GM19438 (cell line): Measurements from ENCODE around the gene UNKL.

Experiments used
- ATAC-seq: cut with Tn5 transposase; IDR thresholded peaks from one replicate; pipeline ENCODE4 v1.9.1; 2021; ENCODE audit warnings: low read depth; ENCODE audit not compliant: unreplicated experiment

UNKL gene

GRCh38 chr16:1356061-1356900 is 58.2 kb downstream of the UNKL start:
- no peak for ATAC-seq

- no peak for ATAC-seq
These were observed 58.9 kb downstream of the UNKL start for GRCh38 chr16:1355591-1355990.

GRCh38 chr16:1354815-1355540 is 59.5 kb downstream of the UNKL start:
- ATAC-seq = no peak

- ATAC-seq = peak; percentile 71
These were observed 62.7 kb downstream of the UNKL start, which contains the start of the genes GNPTG and TSR3 for GRCh38 chr16:1351582-1352362. Gene GNPTG, plus strand, starts transcription at chr16:1351931. Its CDS starts 35 bp downstream, at chr16:1351966. Gene TSR3, minus strand, starts transcription at chr16:1351878. Its CDS starts 74 bp downstream, at chr16:1351804.

- peak; percentile 21 for ATAC-seq
These were observed 63.3 kb downstream of the UNKL start for GRCh38 chr16:1351215-1351581.

GRCh38 chr16:1350691-1351090 is 63.8 kb downstream of the UNKL start:
- no peak for ATAC-seq

- no peak for ATAC-seq
These were observed 64.6 kb downstream of the UNKL start for GRCh38 chr16:1349951-1350350.

- ATAC-seq = no peak
These were observed 65.2 kb downstream of the UNKL start for GRCh38 chr16:1349351-1349750.

GRCh38 chr16:1348926-1349325 is 65.6 kb downstream of the UNKL start:
- ATAC-seq = no peak

- ATAC-seq = no peak
These were observed 66.1 kb downstream of the UNKL start for GRCh38 chr16:1348441-1348840.

- ATAC-seq = no peak
These were observed 66.5 kb downstream of the UNKL start for GRCh38 chr16:1347962-1348361.

GRCh38 chr16:1347286-1347855 is 67.1 kb downstream of the UNKL start:
- ATAC-seq = no peak

- ATAC-seq = no peak
These were observed 67.8 kb downstream of the UNKL start for GRCh38 chr16:1346422-1347285.

GRCh38 chr16:1345651-1346421 is 68.7 kb downstream of the UNKL start:
- no peak for ATAC-seq

GRCh38 chr16:1345087-1345486 is 69.4 kb downstream of the UNKL start:
- ATAC-seq = no peak

- no peak for ATAC-seq
These were observed 70.0 kb downstream of the UNKL start for GRCh38 chr16:1344499-1344898.

GRCh38 chr16:1343428-1344242 is 70.9 kb downstream of the UNKL start:
- no peak for ATAC-seq
